ENCODE measurements around the gene PSD4.

DNA sequence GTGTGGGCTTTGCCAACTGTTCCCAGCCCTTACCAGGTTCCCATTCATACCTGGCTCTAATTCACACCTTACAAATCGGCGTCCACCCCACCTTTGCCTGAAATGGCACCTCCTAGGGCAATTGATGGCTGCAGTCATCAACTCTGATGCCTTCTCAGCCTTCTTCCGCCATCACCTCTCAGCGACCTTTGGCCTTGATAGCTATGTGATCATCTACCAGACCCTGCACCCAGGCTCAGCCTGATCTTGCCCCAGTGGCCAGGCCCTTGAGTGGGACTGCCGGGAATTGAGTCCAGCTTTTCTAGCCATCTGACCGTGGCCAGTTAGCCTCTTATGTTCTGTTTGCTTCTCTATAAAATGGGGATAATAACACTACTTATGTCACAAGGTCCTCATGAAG lies 32.5 kb downstream of the PSD4 start:
- TF ChIP-seq, protein P1, sequence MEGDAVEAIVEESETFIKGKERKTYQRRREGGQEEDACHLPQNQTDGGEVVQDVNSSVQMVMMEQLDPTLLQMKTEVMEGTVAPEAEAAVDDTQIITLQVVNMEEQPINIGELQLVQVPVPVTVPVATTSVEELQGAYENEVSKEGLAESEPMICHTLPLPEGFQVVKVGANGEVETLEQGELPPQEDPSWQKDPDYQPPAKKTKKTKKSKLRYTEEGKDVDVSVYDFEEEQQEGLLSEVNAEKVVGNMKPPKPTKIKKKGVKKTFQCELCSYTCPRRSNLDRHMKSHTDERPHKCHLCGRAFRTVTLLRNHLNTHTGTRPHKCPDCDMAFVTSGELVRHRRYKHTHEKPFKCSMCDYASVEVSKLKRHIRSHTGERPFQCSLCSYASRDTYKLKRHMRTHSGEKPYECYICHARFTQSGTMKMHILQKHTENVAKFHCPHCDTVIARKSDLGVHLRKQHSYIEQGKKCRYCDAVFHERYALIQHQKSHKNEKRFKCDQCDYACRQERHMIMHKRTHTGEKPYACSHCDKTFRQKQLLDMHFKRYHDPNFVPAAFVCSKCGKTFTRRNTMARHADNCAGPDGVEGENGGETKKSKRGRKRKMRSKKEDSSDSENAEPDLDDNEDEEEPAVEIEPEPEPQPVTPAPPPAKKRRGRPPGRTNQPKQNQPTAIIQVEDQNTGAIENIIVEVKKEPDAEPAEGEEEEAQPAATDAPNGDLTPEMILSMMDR (IDR thresholded peaks at IDR 0.05; ENCODE audit: poor library complexity, severe bottlenecking): no peak
- no peak for TF ChIP-seq EZH2 (IDR thresholded peaks at IDR 0.05; ENCODE audit: borderline replicate concordance, insufficient read depth, low read length, poor library complexity, severe bottlenecking)
- no peak for TF ChIP-seq MXI1 (conservative IDR thresholded peaks at IDR 0.05; ENCODE audit: poor library complexity, severe bottlenecking)
- TF ChIP-seq EP300 (conservative IDR thresholded peaks at IDR 0.05; ENCODE audit: poor library complexity, severe bottlenecking): no peak
